Iris pigment epithelial cell (primary cell): ENCODE data around the gene WDR44.
"Not testable (repeated sequence)": the region's sequence is repeated elsewhere in the genome, so short reads cannot be mapped to it uniquely, and the experiment has no call there.

Experiments used
- DNase-seq: peaks from one replicate; pipeline ENCODE4 v3.0.0-alpha.2; 2011; ENCODE audit warnings: low read depth

The WDR44 gene

DNA sequence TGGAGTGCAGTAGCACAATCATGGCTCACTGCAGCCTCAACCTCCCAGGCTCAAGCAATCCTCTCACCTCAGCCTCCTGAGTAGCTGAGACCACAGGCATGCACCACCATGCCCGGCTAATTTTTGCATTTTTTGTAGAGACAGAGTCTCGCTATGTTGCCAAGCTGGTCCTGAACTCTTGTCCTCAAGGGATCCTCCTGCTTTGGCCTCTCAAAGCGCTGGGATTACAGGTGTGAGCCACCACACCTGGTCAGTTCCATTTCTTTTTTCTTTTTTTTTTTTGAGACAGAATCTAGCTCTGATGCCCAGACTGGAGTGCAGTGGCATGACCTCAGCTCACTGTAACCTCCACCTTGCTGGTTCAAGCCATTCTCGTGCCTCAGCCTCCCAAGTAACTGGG is 136.5 kb downstream of the WDR44 start:
- not testable (repeated sequence) for DNase-seq

DNA sequence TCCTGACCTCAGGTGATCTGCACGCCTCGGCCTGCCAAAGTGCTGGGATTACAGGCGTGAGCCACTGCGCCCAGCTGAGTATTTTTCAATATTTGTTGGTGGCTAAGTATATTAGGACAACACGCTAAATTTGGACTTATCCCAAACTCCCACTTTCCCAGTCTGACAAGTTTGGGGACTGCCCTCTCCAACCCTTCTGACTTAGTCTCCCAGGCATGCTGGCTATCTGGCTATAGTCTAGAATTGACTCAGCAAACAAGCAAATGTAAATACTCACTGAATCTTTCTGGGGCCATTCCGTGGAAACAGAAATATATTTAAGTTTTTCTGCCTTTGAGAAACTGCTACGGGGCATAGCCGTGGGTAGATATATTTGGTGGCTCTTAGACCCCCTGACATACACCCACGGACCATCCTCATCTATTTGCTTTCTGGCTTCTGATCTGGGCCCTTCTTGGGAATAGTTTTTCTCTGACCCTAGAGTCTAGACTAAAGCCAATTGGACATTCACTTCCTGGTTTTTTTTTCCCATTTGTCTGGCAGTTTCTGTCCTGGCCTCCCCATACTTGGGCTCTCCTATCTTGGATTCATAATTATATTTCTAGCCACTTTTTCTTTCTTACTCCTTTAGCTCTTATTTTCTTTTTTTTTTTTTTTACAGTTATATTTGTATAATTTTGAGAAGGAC is 138.5 kb downstream of the WDR44 start:
- DNase-seq = no peak

DNA sequence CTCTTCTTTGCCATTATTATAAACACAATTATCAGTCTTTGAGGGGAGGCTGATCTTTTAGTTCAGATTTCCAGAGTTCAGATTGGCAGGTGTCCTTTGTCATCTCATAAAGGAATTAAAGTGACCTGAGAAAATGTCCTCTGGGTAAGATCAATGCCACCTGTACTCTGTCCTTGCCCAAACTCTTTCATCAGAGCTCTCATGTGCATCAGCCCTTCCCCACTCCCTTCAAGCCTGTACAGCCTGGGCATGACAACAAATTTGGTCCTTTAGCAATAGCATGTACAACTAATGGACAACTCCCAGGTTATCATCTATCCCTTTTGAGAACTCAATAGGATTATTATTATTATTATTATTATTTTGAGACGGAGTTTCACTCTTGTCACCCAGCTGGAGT is 140.8 kb downstream of the WDR44 start:
- not testable (repeated sequence) for DNase-seq

DNA sequence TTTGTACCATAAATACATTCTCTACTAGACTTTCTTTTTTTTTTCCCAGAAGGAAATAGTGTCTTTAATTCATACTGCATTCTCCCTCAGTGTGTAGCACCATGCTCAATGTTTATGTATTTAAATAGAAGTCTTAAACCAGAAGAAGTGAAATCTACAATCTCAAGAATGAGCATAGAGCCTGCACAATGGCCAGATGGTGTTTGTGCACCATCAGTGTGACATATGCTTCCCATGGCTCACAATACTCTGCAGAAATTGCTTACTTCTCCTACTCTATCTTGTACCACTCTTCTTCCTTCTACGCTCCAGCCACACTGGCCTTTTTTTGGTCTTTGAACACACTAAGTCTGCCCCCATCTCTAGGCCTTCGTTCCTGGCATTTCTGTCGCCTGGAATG is 147.1 kb downstream of the WDR44 start:
- no peak for DNase-seq

DNA sequence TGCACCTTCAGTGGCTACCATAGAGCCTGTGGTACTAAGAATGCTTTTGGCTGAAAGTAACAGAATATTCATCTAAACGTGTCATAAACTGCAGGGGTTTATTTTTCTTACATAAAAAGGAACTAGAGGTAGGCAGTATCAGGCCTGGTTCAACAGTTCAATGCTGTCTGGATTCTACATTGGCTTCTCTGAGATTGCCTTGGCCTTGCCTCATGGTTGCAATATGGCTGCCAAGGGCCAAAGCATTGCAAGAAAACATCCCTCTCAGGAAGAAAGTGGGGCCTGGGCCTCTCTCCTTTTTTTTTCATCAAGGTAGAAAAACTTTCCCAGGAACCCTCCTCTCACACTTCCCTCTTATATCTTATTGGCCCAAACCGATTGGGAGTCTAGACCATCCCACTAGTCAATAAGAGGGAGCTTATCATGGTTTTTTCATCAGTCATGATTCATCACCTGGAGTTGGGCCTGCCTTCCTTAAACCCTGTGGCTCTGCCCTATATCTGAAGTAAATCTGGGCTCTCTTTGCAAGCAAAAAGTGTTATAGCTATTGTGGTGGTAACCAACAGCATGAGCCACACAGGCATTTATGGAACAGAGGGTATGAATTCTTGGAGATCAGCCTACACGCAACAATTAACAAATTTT is 147.9 kb downstream of the WDR44 start:
- no peak for DNase-seq

DNA sequence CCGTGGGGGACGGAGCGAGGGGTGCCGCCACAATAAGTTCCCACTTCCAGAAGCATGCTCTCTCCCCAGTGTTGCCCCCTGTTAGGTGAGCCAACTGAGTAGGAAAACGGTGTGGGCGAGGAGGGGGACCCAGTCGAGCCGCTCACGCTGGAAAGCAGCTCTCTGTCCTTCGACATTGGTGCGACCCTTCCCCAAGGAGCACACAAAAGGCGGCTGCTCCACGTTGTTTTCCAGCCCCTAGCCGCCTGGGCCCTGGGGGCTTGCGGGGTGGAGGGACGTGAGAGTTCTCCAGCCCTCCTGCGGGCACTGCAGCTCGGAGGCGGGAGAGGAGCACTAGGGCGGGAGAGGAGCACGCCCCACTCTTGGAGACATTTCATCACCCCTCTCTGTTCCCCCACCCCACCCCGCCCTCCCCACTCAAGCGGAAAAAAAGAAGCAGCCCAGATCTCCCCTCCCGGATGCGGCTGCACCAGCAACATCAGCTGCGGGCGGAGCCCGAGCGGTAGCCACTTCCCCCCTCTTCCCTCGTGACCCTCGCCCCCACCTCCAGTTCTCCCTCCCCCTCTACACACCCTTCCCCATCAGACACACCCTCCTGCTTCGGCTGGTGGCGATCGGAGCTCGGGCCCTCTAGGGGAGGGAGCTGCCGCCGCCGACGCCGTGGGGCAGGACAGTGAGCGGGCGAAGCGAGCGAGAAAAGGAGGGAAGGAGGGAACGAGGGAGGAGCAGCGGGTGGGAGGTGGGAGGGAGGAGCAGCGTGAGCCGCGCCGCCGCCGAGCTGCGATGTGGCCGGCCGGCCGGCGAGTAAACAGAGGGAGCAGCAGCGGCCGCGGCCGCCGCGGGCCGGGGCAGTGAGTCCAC is 149.4 kb downstream of the WDR44 start, which contains the start of gene DOCK11:
Gene DOCK11, plus strand, starts transcription at position 755 of the 861 bp plus-strand sequence. CDS start 157 bp downstream, outside the sequence.
- peak; percentile 86 for DNase-seq

DNA sequence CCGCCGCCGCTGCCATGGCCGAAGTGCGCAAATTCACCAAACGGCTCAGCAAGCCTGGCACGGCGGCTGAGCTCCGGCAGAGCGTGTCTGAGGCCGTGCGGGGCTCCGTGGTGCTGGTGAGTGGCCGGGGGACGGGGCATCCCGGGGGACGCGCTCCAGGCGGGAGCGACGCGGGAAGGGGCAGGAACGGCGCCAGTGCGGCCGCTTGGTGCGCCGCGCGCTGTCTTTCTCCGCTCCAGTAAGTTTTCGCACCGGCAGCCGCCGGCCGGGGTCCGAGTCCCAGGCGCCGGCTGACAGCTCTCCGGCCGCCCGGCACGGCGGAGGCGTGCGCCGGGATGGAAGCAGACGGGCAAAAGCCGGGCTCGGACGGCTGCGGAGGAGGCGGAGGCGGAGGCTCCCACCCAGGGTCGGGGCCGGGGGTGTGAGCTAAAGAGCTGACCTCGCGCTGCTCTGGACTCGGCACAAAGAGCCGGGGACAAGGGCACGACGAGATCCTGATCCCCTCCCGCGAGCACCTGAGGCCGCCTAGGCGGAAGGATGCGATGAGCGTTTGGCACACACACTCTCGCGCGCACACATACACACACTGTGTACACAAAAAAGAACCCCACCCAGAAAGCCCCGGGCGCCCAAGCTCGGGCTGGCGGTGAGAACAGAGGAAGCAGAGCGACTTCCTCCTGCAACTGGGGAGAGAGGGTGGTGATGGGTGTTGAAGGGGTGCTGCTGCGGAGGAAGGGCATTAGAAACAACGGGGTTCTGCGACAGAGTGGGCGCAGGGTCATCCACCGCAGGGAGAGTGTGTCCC is 150.3 kb downstream of the WDR44 start:
- DNase-seq = no peak

DNA sequence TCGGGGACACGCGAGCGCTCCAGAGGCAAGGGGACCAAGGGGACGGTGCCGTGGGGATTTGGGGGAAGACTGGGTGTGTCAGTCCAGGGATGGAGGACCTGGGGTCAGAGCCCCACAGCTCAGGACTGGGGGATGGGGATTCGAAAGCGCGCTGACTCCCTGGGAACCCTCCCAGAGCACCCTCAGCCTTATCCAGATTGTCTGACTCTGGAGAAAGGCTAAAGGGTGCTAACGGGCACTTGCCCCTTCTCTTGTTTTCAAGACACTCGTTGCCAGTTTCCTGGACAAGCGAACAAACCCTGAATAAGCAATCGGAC is 150.8 kb downstream of the WDR44 start:
- no peak for DNase-seq

DNA sequence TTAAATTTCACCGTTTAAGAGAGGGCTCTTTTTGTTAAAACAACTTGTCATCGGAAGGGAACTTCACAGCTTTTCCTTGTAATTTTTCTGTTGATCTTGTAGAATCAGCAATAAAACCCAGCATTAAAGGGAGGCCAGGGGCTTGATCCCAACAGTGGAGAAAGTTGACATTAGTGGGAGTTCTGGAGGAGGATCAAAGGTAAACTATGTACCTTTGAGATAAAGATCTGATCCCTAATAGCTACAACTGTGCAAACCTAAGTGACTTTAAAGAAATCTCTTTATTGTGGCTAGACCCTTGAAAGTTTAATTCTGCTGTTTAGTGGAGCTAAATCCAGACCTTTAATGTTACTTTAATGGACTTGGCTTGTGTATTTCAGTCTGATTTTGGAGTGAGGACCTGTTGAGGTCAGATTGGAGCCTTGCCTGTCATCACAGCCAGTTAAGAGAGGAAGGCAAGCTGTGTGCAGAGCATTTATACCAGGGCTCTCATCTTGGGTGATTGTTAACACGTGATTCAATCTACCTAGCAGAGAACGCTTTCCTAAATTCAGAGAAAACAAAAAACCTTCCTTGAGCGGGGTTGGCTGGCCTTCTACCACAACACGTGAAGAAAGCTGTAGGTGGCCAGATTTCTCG is 151.4 kb downstream of the WDR44 start:
- DNase-seq = no peak

DNA sequence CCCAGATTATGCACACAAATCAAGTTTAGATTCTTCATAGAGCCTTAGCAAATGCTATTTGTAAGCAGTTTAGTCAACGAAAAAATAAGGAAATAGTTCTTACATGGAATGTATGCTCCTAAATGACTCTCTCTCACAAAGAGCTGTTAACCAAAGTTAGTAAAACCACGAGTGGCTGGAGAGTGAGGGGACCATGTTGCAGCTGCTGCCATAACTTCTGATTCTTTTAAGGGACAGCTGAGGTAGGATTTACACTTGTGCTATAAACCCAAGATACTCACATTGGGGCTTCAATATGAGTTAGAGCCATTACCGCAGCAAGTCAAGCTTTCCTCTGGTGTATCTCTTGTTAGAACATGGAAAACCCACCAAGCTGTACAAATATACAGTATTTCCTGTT is 152.4 kb downstream of the WDR44 start:
- no peak for DNase-seq

DNA sequence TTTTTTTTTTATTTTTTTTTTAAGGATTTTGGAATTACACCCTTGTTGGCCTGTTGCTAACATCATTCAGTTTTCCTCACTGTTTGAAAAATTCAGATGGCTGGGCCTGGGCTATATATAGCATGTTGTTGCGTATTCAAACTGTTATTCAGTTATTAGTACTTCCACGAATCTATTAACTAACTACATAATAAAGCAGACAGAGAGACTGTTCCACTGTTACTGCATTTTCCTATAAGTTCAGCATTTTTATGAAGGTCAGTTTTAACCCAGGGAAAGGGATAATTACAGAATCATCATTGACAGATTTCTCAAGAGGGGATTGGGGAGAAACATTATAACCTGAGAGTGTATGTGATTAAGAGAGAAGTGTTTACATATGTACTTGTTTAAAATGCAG is 152.8 kb downstream of the WDR44 start:
- DNase-seq = no peak

DNA sequence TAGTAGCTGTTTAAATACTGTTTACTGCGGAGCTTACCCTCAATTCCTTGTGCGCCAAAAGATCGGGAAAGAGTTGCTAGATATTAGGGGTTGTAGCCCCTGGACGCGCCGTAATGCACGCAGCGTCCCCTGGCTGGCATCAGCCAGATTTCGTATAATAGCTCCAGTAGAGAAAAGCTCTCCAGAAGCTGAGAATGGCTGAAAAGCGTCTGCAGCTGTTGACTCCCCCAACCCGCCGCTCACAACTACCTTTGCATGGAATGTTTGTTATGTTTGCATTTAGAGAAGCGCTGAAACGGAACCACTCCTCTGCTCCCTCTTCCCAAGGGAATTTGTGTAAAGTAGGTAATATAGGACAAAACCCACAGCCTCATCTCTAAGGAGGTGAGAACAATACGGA is 153.4 kb downstream of the WDR44 start:
- no peak for DNase-seq
